GM18511 (cell line): ENCODE data around the gene PDZK1.
"Not testable (repeated sequence)": the region's sequence is repeated elsewhere in the genome, so short reads cannot be mapped to it uniquely, and the experiment has no call there.

Experiments used
- ATAC-seq: cut with Tn5 transposase; IDR thresholded peaks from one replicate; pipeline ENCODE4 v1.9.1; 2021; ENCODE audit warnings: mild to moderate bottlenecking, moderate library complexity; ENCODE audit not compliant: unreplicated experiment

Gene PDZK1

GRCh38 chr1:145711213-145711651 lies 4.1 kb upstream of the PDZK1 start:
- no peak for ATAC-seq

GRCh38 chr1:145710291-145711027 lies 3.3 kb upstream of the PDZK1 start:
- ATAC-seq = no peak

GRCh38 chr1:145708063-145708462 lies 895 bp upstream of the PDZK1 start:
- ATAC-seq = no peak

- ATAC-seq = no peak
Measured at GRCh38 chr1:145706086-145706664, 993 bp downstream of the PDZK1 start.

- no peak for ATAC-seq
Measured at GRCh38 chr1:145705622-145706021, 1.5 kb downstream of the PDZK1 start.

- ATAC-seq = no peak
Measured at GRCh38 chr1:145702826-145703225, 4.3 kb downstream of the PDZK1 start.

- no peak for ATAC-seq
Measured at GRCh38 chr1:145702052-145702451, 5.1 kb downstream of the PDZK1 start.

- ATAC-seq = no peak
Measured at GRCh38 chr1:145701306-145701862, 5.8 kb downstream of the PDZK1 start.

GRCh38 chr1:145696630-145696960 lies 10.6 kb downstream of the PDZK1 start:
- ATAC-seq = no peak

- no peak for ATAC-seq
Measured at GRCh38 chr1:145695821-145696629, 11.1 kb downstream of the PDZK1 start.

GRCh38 chr1:145692785-145693443 lies 14.3 kb downstream of the PDZK1 start:
- ATAC-seq = no peak

GRCh38 chr1:145690587-145691558 lies 16.3 kb downstream of the PDZK1 start:
- peak; percentile 83 for ATAC-seq

GRCh38 chr1:145689922-145690321 lies 17.2 kb downstream of the PDZK1 start:
- no peak for ATAC-seq

- no peak for ATAC-seq
Measured at GRCh38 chr1:145688924-145689323, 18.2 kb downstream of the PDZK1 start.

- no peak for ATAC-seq
Measured at GRCh38 chr1:145688328-145688727, 18.8 kb downstream of the PDZK1 start.

- ATAC-seq = not testable (repeated sequence)
Measured at GRCh38 chr1:145686078-145686477, 21.1 kb downstream of the PDZK1 start.

GRCh38 chr1:145684858-145685257 lies 22.3 kb downstream of the PDZK1 start:
- ATAC-seq = not testable (repeated sequence)

- not testable (repeated sequence) for ATAC-seq
Measured at GRCh38 chr1:145673217-145673616, 34.0 kb downstream of the PDZK1 start.

GRCh38 chr1:145670995-145671745 lies 36.0 kb downstream of the PDZK1 start:
- ATAC-seq = not testable (repeated sequence)
